Tibial nerve (tissue), 4 donors: ENCODE measurements around the gene SLC38A3.

Experiments used
- CTCF ChIP-seq, 5 experiments: fragments of 200-600 bp in 3 of 5; fragments of 450-650 bp in 2 of 5; sonication (generic) in 3 of 5; IDR thresholded peaks; one replicate each; pipeline ENCODE4 v1.5.1; 2016 to 2019; ENCODE audit warnings: antibody characterized with exemption in 5 of 5, mild to moderate bottlenecking in 3 of 5, moderate library complexity in 2 of 5
- EP300 ChIP-seq, 2 donors: sonication (generic); formaldehyde crosslinking; IDR thresholded peaks; one replicate each; pipeline ENCODE4 v1.6.1; 2017; ENCODE audit warnings: antibody characterized with exemption in 2 of 2, mild to moderate bottlenecking in 1 of 2
- POLR2A ChIP-seq, 2 donors: fragments of 450-650 bp; IDR thresholded peaks; one replicate each; pipeline ENCODE4 v1.6.1; 2017; ENCODE audit warnings: antibody characterized with exemption in 2 of 2, mild to moderate bottlenecking in 2 of 2, moderate library complexity in 2 of 2

- TF ChIP-seq CTCF (IDR thresholded peaks at IDR 0.05) = no peak
- no peak for TF ChIP-seq POLR2A (IDR thresholded peaks at IDR 0.05)
- no peak for TF ChIP-seq EP300 (IDR thresholded peaks at IDR 0.05)
Observed at GRCh38 chr3:50241713-50242380, 36.8 kb downstream of the SLC38A3 start.
